Thoracic aorta (tissue), 2 donors: ENCODE results near the gene SHQ1. TPM values are rescaled to one million over a fixed set of nuclear protein-coding genes. Genes with fewer than 3 reads are reported as not detected.

Experiments
- ATAC-seq: fragments of 150-250 bp; one replicate; pipeline ENCODE4 v1.8.0; 2017; ENCODE audit warnings: low read depth; ENCODE audit not compliant: insufficient number of reproducible peaks, low FRiP score
- DNase-seq: peaks from one replicate; pipeline ENCODE4 v3.0.0-alpha.2; 2020; ENCODE audit warnings: low spot score
- H3K27ac ChIP-seq, 2 donors: fragments of 200-600 bp; sonication (generic); 1 replicate in 1 of 2; 2 replicates in 1 of 2; pipeline ENCODE4 v1.5.1; 2016; ENCODE audit warnings: mild to moderate bottlenecking in 2 of 2, moderate library complexity in 2 of 2
- H3K27me3 ChIP-seq: fragments of 200-600 bp; sonication (generic); replicated peaks from 2 replicates; pipeline ENCODE4 v1.6.0; 2016; ENCODE audit warnings: mild to moderate bottlenecking; ENCODE audit not compliant: insufficient read depth
- H3K36me3 ChIP-seq: fragments of 200-600 bp; sonication (generic); one replicate; pipeline ENCODE4 v1.5.1; 2016
- H3K4me1 ChIP-seq, 2 donors: fragments of 200-600 bp; sonication (generic); 1 replicate in 1 of 2; 2 replicates in 1 of 2; pipeline versions ENCODE4 v1.5.1 to v1.6.0; 2016; ENCODE audit warnings: low read depth in 2 of 2, mild to moderate bottlenecking in 1 of 2; ENCODE audit not compliant: control insufficient read depth in 1 of 2
- H3K4me3 ChIP-seq: fragments of 200-600 bp; sonication (generic); 2 replicates; pipeline ENCODE4 v1.5.1; 2016; ENCODE audit warnings: mild to moderate bottlenecking
- H3K9me3 ChIP-seq: fragments of 200-600 bp; sonication (generic); 2 replicates; pipeline ENCODE4 v1.5.1; 2016
- CTCF ChIP-seq: fragments of 200-600 bp; sonication (generic); IDR thresholded peaks from one replicate; pipeline ENCODE4 v1.5.1; 2019; ENCODE audit warnings: antibody characterized with exemption
- total RNA-seq, 2 donors: library from RNA; depleted of rRNA; stranded (reverse); fragments of >200 nt; gene quantifications; one replicate each; pipeline versions ENCODE4 v1.1.0 to v1.2.3, GENCODE V29; 2016

SHQ1 gene
- total RNA-seq, 2 donors from 2014 or later, result 4.5 to 12.3 TPM

GRCh38 chr3:72836416-72836815 lies 11.8 kb downstream of the SHQ1 start:
- no peaks in the 10 kb centered on the region for H3K9me3 ChIP-seq
- no peak overlapping the region for H3K4me3 ChIP-seq
- no peak for ATAC-seq
- no peak for TF ChIP-seq CTCF
- no peak overlapping the region for H3K27ac ChIP-seq
- DNase-seq, result no peak
- H3K27me3 ChIP-seq, result no peaks in the 10 kb centered on the region
- H3K4me1 ChIP-seq, result peaks cover 8 to 9% of the 10 kb centered on the region in 2 donors
- H3K36me3 ChIP-seq, result no peaks in the 10 kb centered on the region

GRCh38 chr3:72830452-72831223 lies 17.6 kb downstream of the SHQ1 start:
- ATAC-seq (no peak), DNase-seq (no peak)
- Histone ChIP-seq H3K4me3 (no peak overlapping the region), H3K9me3 (no peaks in the 10 kb centered on the region), H3K27me3 (no peaks in the 10 kb centered on the region), H3K27ac (no peak overlapping the region), H3K36me3 (no peaks in the 10 kb centered on the region), H3K4me1 (peaks cover 0 to 4% of the 10 kb centered on the region in 2 donors)
- TF ChIP-seq CTCF, result no peak

GRCh38 chr3:72829701-72830100 lies 18.5 kb downstream of the SHQ1 start:
- Histone ChIP-seq H3K9me3 (no peaks in the 10 kb centered on the region), H3K4me3 (no peak overlapping the region), H3K27me3 (no peaks in the 10 kb centered on the region), H3K36me3 (no peaks in the 10 kb centered on the region), H3K4me1 (peaks cover 0 to 4% of the 10 kb centered on the region in 2 donors), H3K27ac (no peak overlapping the region)
- ATAC-seq, result no peak
- TF ChIP-seq CTCF, result no peak
- no peak for DNase-seq

- TF ChIP-seq CTCF, result no peak
- Histone ChIP-seq H3K4me1 (peaks cover 10 to 42% of the 10 kb centered on the region in 2 donors), H3K9me3 (no peaks in the 10 kb centered on the region), H3K36me3 (peaks cover 4% of the 10 kb centered on the region), H3K4me3 (no peak overlapping the region), H3K27me3 (no peaks in the 10 kb centered on the region), H3K27ac (no peak overlapping the region)
- DNase-seq (no peak), ATAC-seq (no peak)
Measured at GRCh38 chr3:72821161-72821781, 27.0 kb downstream of the SHQ1 start.

GRCh38 chr3:72820415-72820814 lies 27.8 kb downstream of the SHQ1 start:
- no peak overlapping the region for H3K27ac ChIP-seq

More at GRCh38 chr3:72820415-72820814, 27.8 kb downstream of the SHQ1 start:
- no peak overlapping the region for H3K4me3 ChIP-seq
- H3K4me1 ChIP-seq, result peaks cover 10 to 42% of the 10 kb centered on the region in 2 donors
- TF ChIP-seq CTCF, result no peak
- H3K27me3 ChIP-seq, result no peaks in the 10 kb centered on the region
- ATAC-seq, result peak; percentile 47
- H3K36me3 ChIP-seq, result peaks cover 4% of the 10 kb centered on the region
- no peak for DNase-seq
- no peaks in the 10 kb centered on the region for H3K9me3 ChIP-seq
